ENCODE results near the gene GSTA2.
"Not testable (repeated sequence)": the region's sequence is repeated elsewhere in the genome, so short reads cannot be mapped to it uniquely, and the experiment has no call there.

- TF ChIP-seq CTCF, POLR2A, POLR2AphosphoS5 (IDR thresholded peaks at IDR 0.05): not testable (repeated sequence)
Measured at GRCh38 chr6:52776711-52777351, 13.6 kb upstream of the GSTA2 start.

Measured in prostate gland (tissue), 2 donors.